ENCODE data around the gene RASGRF2.

GRCh38 chr5:80986382-80986781, 26.2 kb downstream of the RASGRF2 start:
- no peak for TF ChIP-seq CTCF (conservative IDR thresholded peaks at IDR 0.05)
- TF ChIP-seq EZH2 (IDR thresholded peaks at IDR 0.05; ENCODE audit: low read depth) = no peak
